Liver (tissue), 3 donors: Measurements from ENCODE around the gene NOS1AP.

Source experiments
- ATF3 ChIP-seq: IDR thresholded peaks from 2 replicates; pipeline ENCODE4 v1.6.1; 2016; ENCODE audit warnings: antibody characterized with exemption
- CTCF ChIP-seq: fragments of 150-350 bp; IDR thresholded peaks from 2 replicates; pipeline ENCODE4 v1.5.1; 2017; ENCODE audit warnings: improper control_type of control experiment, low read depth, low read length; ENCODE audit not compliant: missing input control
- EGR1 ChIP-seq, 2 donors: IDR thresholded peaks; 2 replicates each; pipeline ENCODE4 v1.6.1; 2016 to 2018; ENCODE audit warnings: antibody characterized with exemption in 2 of 2, low read depth in 2 of 2
- FOXA1 ChIP-seq: IDR thresholded peaks from 2 replicates; pipeline ENCODE4 v1.6.1; 2016; ENCODE audit warnings: antibody characterized with exemption
- GABPA ChIP-seq, 2 donors: IDR thresholded peaks in 1 of 2; conservative IDR thresholded peaks in 1 of 2; 2 replicates each; pipeline ENCODE4 v1.6.1; 2016; ENCODE audit warnings: antibody characterized with exemption in 2 of 2, mild to moderate bottlenecking in 1 of 2, moderate library complexity in 1 of 2
- JUND ChIP-seq, 2 donors: IDR thresholded peaks; 2 replicates each; pipeline ENCODE4 v1.6.1; 2016; ENCODE audit warnings: antibody characterized with exemption in 2 of 2
- MAX ChIP-seq: IDR thresholded peaks from 2 replicates; pipeline ENCODE4 v1.6.1; 2016; ENCODE audit warnings: antibody characterized with exemption
- RAD21 ChIP-seq, 2 donors: IDR thresholded peaks; 2 replicates each; pipeline ENCODE4 v1.6.1; 2016; ENCODE audit warnings: antibody characterized with exemption in 2 of 2, mild to moderate bottlenecking in 2 of 2
- RXRA ChIP-seq, 2 donors: IDR thresholded peaks; 2 replicates each; pipeline ENCODE4 v1.6.1; 2017 to 2018; ENCODE audit warnings: antibody characterized with exemption in 2 of 2, mild to moderate bottlenecking in 1 of 2
- TF ChIP-seq, protein P1 (sequence below): IDR thresholded peaks from 2 replicates; pipeline ENCODE4 v1.6.1; 2016; ENCODE audit warnings: antibody characterized with exemption
- donor health status: healthy.
- donor health status: healthy.

DNA sequence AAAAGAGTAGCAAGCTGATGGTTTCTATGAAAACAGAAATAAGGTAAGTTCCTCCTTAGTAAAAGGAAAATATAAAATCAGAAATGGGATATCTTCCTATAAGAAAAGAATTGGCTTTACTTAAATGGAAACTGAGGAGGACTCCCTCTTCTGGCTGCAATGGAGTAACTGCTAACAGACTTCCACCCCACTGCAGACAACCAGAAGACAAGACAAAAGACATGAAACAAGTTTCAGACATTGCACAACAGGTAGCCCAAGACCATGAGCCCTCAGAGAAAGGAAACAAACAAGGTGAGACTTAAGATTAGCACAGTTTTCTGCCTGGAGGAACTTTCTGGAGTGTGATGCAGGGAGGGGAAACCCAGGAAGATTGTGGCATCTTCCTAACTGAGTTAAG is 28.8 kb upstream of the NOS1AP start:
- TF ChIP-seq CTCF (peak; percentile 9), RAD21 (IDR thresholded peaks at IDR 0.05) (peak in 1 of 2 donors; percentile 28), JUND (IDR thresholded peaks at IDR 0.05) (no peak), MAX (no peak), GABPA (IDR thresholded peaks at IDR 0.05 in 1 of 2, conservative IDR thresholded peaks at IDR 0.05 in 1 of 2) (no peak), FOXA1 (no peak), RXRA (IDR thresholded peaks at IDR 0.05) (no peak), EGR1 (IDR thresholded peaks at IDR 0.05; ENCODE audit: low read depth in 2 of 2) (no peak), ATF3 (no peak)
- TF ChIP-seq, protein P1, sequence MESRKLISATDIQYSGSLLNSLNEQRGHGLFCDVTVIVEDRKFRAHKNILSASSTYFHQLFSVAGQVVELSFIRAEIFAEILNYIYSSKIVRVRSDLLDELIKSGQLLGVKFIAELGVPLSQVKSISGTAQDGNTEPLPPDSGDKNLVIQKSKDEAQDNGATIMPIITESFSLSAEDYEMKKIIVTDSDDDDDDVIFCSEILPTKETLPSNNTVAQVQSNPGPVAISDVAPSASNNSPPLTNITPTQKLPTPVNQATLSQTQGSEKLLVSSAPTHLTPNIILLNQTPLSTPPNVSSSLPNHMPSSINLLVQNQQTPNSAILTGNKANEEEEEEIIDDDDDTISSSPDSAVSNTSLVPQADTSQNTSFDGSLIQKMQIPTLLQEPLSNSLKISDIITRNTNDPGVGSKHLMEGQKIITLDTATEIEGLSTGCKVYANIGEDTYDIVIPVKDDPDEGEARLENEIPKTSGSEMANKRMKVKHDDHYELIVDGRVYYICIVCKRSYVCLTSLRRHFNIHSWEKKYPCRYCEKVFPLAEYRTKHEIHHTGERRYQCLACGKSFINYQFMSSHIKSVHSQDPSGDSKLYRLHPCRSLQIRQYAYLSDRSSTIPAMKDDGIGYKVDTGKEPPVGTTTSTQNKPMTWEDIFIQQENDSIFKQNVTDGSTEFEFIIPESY = no peak
